Measurements from ENCODE around the gene ZNF232. TPM values are rescaled to one million over a fixed set of nuclear protein-coding genes. Genes with fewer than 3 reads are reported as not detected.
"Not testable (repeated sequence)": the region's sequence is repeated elsewhere in the genome, so short reads cannot be mapped to it uniquely, and the experiment has no call there.

ZNF232 gene
- 10 to 100 TPM; 10.5 to 22.9 (median 14.7) TPM for total RNA-seq

- ATAC-seq = peak; percentile 97
- WGBS, 2 donors (ENCODE audit: low coverage in 1 of 2) = 0% methylated on average over 7 of the region's 69 CpGs; no CpG with 5 or more reads in 1 of the 2 donors
- TF ChIP-seq CTCF (IDR thresholded peaks at IDR 0.05) (peak in 1 of 4 experiments; percentile 39), POLR2AphosphoS5 (IDR thresholded peaks at IDR 0.05) (peak; percentile 62), POLR2A (IDR thresholded peaks at IDR 0.05) (peak; percentile 49 to 59), EP300 (IDR thresholded peaks at IDR 0.05) (no peak)
- peak within 1 kb of the TSS; percentile 24 to 89 (median 82) for H3K27ac ChIP-seq
- peak within 1 kb of the TSS; percentile 52 to 77 for H3K4me3 ChIP-seq
- peaks cover 0 to 9% (median 0%) of the 10 kb centered on the region in 3 donors for H3K9me3 ChIP-seq
- H3K4me1 ChIP-seq = peaks cover 0 to 28% (median 6%) of the 10 kb centered on the region in 3 donors
- H3K36me3 ChIP-seq = peaks cover 0 to 41% of the 10 kb centered on the region in 2 donors
- peaks cover 24% of the 10 kb centered on the region for H3K27me3 ChIP-seq
Observed at GRCh38 chr17:5111402-5112204, at the start of gene ZNF232. ZNF232 (minus strand) TSS chr17:5111878; CDS start chr17:5111822, 56 bp downstream.

GRCh38 chr17:5160702-5161101 is 49.0 kb upstream of the ZNF232 start:
- H3K36me3 ChIP-seq, H3K4me3 ChIP-seq, ATAC-seq, H3K9me3 ChIP-seq, H3K4me1 ChIP-seq, H3K27me3 ChIP-seq, H3K27ac ChIP-seq: not testable (repeated sequence)
- whole genome bisulfite sequencing, 2 donors (ENCODE audit: low coverage in 1 of 2) = 0 to 67% methylated on average over 1 of the region's 1 CpG

GRCh38 chr17:5146122-5146521 is 34.4 kb upstream of the ZNF232 start:
- H3K36me3 ChIP-seq, H3K9me3 ChIP-seq, H3K27me3 ChIP-seq, ATAC-seq, H3K27ac ChIP-seq, H3K4me1 ChIP-seq, H3K4me3 ChIP-seq: not testable (repeated sequence)
- 40 to 71% methylated on average over 1 of the region's 1 CpG for WGBS, 2 donors (ENCODE audit: low coverage in 1 of 2)

GRCh38 chr17:5142877-5143276 is 31.2 kb upstream of the ZNF232 start:
- H3K4me1 ChIP-seq, H3K36me3 ChIP-seq, H3K4me3 ChIP-seq, H3K27me3 ChIP-seq, ATAC-seq, H3K9me3 ChIP-seq, H3K27ac ChIP-seq: not testable (repeated sequence)
- WGBS, 2 donors (ENCODE audit: low coverage in 1 of 2) = 14 to 80% methylated on average over 1 of the region's 18 CpGs

GRCh38 chr17:5139458-5139732 is 27.7 kb upstream of the ZNF232 start:
- H3K27me3 ChIP-seq = no peaks in the 10 kb centered on the region
- ATAC-seq = no peak
- no peak overlapping the region for H3K27ac ChIP-seq
- H3K4me3 ChIP-seq = no peak overlapping the region
- TF ChIP-seq POLR2A (IDR thresholded peaks at IDR 0.05) (no peak), EP300 (IDR thresholded peaks at IDR 0.05) (no peak), CTCF (IDR thresholded peaks at IDR 0.05) (no peak), POLR2AphosphoS5 (IDR thresholded peaks at IDR 0.05) (no peak)
- H3K9me3 ChIP-seq = no peaks in the 10 kb centered on the region
- H3K36me3 ChIP-seq = no peaks in the 10 kb centered on the region
- H3K4me1 ChIP-seq = no peaks in the 10 kb centered on the region
- no CpG with 5 or more reads among the region's 5 CpGs for WGBS, 2 donors (ENCODE audit: low coverage in 1 of 2)

GRCh38 chr17:5138616-5139457 is 27.2 kb upstream of the ZNF232 start:
- no peak overlapping the region for H3K4me3 ChIP-seq
- no peak for ATAC-seq
- no peak overlapping the region for H3K27ac ChIP-seq
- H3K9me3 ChIP-seq = no peaks in the 10 kb centered on the region
- no peak for TF ChIP-seq POLR2AphosphoS5 (IDR thresholded peaks at IDR 0.05)
- TF ChIP-seq POLR2A (IDR thresholded peaks at IDR 0.05) = no peak
- TF ChIP-seq EP300 (IDR thresholded peaks at IDR 0.05) = no peak
- TF ChIP-seq CTCF (IDR thresholded peaks at IDR 0.05) = no peak
- no CpG with 5 or more reads among the region's 24 CpGs for WGBS, 2 donors (ENCODE audit: low coverage in 1 of 2)
- no peaks in the 10 kb centered on the region for H3K4me1 ChIP-seq
- H3K36me3 ChIP-seq = no peaks in the 10 kb centered on the region
- no peaks in the 10 kb centered on the region for H3K27me3 ChIP-seq

GRCh38 chr17:5138198-5138544 is 26.5 kb upstream of the ZNF232 start:
- H3K27me3 ChIP-seq, ATAC-seq, H3K4me1 ChIP-seq, H3K4me3 ChIP-seq, H3K36me3 ChIP-seq, H3K9me3 ChIP-seq, H3K27ac ChIP-seq: not testable (repeated sequence)
- WGBS, 2 donors (ENCODE audit: low coverage in 1 of 2) = 83% methylated on average over 2 of the region's 9 CpGs; no CpG with 5 or more reads in 1 of the 2 donors

- not testable (repeated sequence) for H3K9me3 ChIP-seq, H3K4me1 ChIP-seq, H3K36me3 ChIP-seq, H3K27ac ChIP-seq, ATAC-seq, H3K4me3 ChIP-seq, H3K27me3 ChIP-seq
- no CpG with 5 or more reads among the region's 15 CpGs for WGBS, 2 donors (ENCODE audit: low coverage in 1 of 2)
Observed at GRCh38 chr17:5137511-5138197, 26.0 kb upstream of the ZNF232 start.

Measured in gastroesophageal sphincter (tissue), 4 donors.